GM21529 (cell line): Measurements from ENCODE around the gene EPOP.
"Not testable (repeated sequence)": the region's sequence is repeated elsewhere in the genome, so short reads cannot be mapped to it uniquely, and the experiment has no call there.

Experiments used
- ATAC-seq: cut with Tn5 transposase; IDR thresholded peaks from one replicate; pipeline ENCODE4 v1.9.1; 2021; ENCODE audit not compliant: unreplicated experiment

EPOP gene

DNA sequence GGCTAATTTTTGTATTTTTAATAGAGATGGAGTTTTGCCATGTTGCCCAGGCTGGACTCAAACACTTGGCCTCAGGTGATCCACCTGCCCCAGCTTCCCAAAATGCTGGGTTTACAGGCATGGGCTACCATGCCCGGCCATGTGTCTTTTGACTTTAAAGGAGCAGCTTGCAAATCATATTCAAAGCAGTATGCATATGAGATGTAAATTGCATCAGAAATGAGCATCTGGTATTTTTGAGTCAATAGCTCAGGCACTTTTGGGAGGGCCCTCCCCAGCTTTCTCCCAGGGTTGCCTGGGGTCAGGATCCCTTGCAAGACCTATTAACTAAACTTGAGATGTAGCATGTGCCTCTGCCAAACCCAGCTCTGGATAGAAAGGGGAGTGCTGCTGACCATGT lies 21.5 kb downstream of the EPOP start:
- ATAC-seq, result no peak

DNA sequence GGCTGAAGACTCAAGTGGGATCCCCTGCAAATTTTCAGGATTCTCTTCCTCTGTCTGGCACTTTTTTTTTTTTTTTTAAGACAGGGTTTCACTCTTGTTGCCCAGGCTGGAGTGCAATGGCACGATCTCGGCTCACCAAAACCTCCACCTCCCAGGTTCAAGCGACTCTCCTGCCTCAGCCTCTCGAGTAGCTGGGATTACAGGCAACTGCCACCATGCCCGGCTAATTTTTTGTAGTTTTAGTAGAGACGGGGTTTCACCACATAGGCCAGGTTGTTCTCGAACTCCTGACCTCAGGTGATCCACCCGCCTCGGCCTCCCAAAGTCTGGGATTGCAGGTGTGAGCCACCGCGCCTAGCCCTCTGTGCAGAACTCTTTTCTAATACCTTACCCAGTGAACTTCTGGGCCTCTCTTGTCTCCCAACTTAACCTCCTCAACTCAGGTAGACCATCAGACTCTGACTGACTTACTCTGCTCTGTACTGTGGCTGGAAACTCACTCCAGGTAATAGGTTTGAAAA lies 24.0 kb downstream of the EPOP start:
- not testable (repeated sequence) for ATAC-seq

DNA sequence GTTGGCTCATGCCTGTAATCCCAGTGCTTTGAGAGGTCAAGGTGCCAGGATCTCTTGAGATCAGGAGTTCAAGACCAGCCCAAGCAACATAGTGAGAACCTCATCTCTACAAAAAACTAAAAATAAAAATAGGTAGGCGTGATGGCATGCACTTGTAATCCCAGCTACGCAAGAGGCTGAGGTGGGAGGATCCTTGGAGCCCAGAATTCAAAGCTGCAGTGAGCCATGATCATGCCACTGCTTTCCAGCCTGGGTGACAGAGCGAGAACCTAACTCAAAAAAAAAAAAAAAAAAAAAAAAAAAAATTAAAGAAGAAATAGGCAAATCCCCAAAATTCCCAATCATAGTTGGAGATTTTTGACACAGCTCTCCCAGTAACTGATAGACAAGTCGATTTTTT lies 36.8 kb downstream of the EPOP start:
- no peak for ATAC-seq

DNA sequence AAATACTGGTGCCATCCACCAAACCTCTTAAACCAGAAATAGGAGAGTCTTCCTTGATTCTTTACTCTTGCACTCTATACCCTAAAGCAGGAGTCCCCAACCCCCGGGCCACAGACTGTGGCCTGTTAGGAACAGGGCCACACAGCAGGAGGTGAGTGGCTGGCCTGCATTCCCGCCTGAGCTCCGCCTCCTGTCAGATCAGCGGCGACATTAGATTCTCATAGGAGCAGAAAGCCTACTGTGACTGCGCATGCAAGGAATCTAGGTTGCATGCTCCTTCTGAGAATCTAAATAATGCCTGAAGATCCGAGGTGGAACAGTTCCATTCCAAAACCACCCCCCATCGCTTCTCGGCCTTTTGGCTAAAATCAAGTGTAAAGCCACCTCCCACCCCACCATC lies 38.7 kb downstream of the EPOP start:
- ATAC-seq, result no peak

DNA sequence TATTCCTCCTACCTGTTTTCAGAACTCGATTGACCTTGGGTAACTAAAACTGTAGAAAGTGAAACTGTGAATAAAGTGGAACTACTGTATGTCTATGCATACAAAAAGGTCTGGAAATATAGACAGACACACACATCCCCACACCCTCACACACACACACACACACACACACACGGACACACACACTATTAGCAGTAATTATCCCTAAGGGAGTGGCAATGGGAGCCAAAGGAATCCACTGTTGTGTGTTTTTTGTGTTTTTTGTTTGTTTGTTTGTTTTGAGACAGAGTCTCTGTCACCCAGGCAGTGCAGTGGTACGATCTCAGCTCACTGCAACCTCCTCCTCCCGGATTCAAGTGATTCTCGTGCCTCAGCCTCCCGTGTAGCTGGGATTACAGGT lies 42.4 kb downstream of the EPOP start:
- no peak for ATAC-seq

DNA sequence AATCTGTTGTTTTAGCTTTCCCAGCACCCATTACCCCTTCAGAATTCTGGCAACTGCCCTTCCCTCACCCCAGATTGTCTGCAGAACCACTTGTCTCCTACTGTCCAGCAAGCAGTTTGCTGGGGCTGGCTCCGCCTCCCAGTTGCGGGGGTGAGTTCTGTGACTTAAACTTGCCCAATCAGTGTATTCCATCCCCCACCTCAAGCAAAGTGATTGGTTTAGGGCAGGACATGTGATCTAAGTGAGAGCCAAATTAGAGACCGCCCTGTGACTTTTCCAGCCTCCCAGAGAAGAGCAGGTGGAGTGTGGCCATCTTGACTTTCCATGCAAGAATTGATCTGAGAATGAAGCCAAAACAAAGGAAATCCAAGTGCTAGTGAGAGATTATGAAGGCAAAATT lies 46.3 kb downstream of the EPOP start:
- no peak for ATAC-seq

DNA sequence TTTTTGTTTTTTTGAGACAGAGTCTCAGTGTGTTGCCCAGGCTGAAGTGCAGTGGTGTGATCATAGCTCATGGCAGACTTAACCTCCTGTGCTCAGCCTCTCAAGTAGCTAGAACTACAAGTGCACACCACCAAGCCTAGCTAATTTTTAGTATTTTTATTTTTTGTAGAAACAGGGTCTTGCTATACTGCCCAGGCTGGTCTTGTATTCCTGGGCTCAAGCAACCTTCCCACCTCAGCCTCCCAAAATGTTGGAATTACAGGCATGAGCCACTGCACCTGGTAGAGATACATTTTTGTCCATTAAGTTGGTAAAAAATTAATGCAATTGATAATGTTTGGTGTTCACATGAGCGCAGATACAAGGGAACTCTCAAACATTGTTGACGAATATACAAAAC lies 46.8 kb downstream of the EPOP start:
- ATAC-seq, result no peak

DNA sequence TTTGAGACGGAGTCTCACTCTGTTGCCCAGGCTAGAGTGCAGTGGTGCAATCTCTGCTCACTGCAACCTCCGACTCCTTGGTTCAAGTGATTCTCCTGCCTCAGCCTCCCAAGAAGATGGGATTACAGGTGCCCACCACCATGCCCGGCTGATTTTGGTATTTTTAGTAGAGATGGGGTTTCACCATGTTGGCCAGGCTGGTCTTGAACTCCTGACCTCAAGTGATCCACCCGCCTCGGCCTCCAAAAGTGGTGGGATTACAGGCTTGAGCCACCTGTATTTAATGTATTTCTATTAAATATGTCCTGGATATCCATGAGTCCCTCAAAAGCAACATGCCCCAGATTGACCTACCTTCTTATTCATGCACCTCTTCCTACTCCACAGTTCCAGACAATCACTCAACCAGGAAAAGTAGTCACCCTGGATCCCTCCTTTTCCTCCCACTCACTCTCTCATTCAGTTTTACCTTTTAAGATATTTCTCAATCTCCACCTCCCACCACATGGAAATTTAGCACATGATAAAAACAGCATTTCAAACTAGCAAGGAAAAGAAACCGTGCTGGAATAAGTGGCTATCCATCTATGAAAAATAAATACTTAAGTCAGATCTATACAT lies 48.0 kb downstream of the EPOP start:
- not testable (repeated sequence) for ATAC-seq

DNA sequence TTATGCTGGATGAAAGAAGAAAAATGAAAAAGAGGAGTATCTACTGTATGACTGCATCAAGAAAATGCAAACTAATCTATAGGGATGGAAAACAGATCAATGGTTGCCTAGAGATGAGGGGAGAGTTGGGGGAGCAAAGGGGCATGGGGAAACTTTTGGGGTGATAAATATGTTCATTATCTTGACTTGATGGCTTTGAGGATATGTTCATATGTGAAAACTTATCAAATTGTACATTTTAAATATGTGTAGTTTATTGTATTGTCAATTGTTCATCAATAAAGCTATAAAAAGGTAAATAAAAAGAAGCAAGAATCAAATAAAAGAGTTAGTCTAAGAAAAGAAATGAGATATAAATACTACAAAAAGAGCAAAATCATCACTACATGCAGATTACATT lies 49.3 kb downstream of the EPOP start:
- no peak for ATAC-seq

DNA sequence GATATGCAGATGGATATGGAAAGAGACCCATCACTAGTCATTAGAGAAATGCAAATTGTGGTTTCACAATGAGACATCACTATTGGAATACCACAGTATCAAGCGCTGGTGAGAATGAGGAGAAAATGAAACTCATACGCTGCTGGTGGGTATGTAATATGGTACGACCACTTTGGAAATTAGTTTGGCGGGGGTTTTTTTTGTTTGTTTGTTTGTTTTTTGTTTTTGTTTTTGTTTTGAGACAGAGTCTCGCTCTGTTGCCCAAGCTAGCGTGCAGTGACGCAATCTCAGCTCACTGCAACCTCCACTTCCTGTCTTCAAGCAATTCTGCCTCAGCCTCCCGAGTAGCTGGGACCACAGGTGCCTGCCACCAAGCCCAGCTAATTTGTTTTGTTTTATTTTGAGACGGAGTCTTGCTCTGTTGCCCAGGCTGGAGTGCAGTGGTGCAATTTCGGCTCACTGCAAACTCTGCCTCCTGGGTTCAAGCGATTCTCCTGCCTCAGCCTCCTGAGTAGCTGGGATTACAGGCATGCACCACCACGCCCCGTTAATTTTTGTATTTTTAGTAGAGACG lies 49.9 kb downstream of the EPOP start:
- ATAC-seq, result peak; percentile 66
